HT-29 (cell line): ENCODE data around the gene ARHGEF19. TPM values are rescaled to one million over a fixed set of nuclear protein-coding genes. Genes with fewer than 3 reads are reported as not detected.
A peak's percentile ranks its signal among the peaks of the same experiment; 100 is the strongest.

Source experiments
- DNase-seq: peaks from one replicate; pipeline ENCODE4 v3.0.0-alpha.2; 2015; ENCODE audit warnings: low spot score
- small RNA-seq: library from RNA; depleted of rRNA; stranded (forward); fragments of <200 nt; gene quantifications from one replicate; pipeline ENCODE3, GENCODE V24; 2014
- total RNA-seq: library from RNA; depleted of rRNA; stranded (reverse); fragments of >200 nt; shearing (Covaris generic); gene quantifications from 2 replicates; pipeline ENCODE4 v1.2.3, GENCODE V29; 2014; rRNA removed

Gene ARHGEF19
- total RNA-seq, 1 experiment from 2014 or later, result 15.9 TPM

DNA sequence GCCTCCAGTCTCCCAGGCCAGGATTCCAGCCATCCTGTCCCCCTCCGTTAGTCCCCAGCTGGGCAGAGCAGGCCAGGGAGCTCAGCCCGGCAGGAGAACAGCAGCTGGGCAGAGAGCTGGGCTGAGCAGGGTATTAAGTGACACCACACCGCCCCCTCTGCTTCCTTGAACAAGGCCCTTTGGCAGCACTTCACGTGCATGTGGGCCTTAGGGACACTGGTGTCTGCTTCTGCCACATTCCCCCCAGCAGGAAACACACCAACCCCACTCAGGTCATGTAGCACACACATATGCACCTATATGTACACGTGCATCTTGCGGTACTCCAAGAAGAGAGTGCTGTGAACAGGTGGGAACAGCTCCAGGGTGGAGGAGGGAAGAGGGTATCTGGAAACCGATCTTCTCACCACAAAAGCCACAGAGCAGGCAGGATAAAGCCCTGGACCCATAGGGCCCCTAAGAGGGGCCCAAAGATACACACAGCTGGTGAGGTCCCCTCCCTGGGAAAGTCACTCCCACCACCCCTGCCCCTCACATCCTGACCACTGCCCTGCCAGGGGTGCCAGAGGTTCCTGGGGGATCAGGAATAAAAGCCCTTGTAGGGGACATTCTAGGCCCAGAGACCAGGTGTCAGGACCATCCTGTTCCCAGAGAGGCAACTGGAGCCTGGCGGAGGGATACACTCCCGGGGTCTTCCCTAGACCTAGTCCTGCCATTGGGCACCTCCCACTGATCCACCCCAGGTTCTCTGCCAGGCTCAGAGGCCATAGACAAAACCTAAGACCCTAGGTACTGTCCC lies 61.1 kb downstream of the ARHGEF19 start:
- DNase-seq, result peak; percentile 75

DNA sequence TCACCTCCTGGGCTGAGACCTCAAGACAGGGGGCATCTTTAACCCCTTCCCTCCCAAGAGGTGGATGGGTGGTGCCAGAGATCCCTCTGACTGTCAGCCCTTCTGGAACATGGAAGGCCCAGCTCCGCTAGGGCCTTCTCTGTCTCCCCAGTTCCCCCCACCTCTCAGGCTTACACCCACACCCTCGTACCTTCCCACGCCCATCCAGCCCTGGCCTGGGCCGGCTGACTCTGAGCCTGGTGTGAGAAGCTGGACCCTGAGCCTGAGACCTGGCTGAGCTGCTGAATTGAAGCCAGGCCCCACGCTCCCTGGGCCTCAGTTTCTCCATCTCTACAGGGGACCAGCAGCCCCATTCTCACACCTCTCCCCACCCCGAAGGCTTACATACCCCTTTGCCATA lies 61.9 kb downstream of the ARHGEF19 start:
- no peak for DNase-seq

DNA sequence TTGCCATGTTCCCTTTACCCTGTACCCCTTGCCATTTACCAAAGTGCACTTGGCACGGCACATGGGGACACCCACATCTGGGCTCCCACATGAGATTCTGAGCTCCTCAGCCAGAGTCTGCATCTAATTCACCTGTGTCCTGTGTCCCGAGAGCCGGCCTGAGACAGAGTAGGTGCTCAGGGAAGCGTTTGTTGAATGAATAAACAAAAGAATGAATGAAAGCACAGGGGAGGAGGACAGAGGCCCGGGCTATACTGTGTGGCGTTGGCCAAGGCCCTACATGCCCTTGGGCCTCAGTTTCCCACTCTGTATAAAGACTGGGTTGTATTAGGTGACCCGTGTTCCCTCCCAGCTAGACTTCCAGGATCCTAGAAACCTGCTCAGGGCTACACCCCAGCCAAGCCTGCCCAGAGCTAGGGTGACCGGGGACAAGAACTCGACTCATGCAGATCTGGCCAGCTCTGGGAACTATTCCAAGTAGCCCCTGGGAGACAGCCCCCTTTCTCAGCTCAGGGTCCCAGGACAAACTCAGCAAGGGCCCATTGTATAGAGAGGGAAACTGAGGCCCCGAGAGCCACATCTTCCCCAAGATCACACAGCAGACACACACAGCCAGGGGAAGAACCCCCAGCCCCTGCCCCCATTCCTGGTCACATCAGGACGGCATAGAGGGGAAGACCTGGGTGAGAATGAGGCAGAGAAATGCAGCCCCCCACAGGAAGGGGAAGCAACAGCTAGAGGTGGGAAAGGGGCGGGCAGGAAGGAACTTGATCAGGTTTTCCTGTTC lies 62.6 kb downstream of the ARHGEF19 start:
- no peak for DNase-seq

DNA sequence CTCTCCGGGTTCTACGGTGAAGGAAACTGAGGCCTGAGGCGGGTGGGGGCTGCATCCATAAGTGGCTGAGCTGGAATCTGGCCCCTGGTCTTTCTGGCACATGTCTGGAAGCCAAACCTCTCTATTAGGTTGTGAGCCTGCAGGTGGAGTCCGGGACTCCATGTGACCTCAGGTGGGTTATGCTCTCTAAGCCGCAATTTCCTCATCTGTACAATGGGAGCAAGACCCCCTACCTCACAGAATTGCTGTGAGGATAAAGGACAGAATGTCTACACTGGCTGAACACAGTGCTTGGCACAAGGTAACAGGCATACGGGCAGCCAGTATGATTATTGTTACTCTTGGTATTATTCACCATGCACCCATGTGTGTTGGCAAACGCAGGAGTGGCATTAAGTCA lies 63.3 kb downstream of the ARHGEF19 start:
- DNase-seq, result no peak

DNA sequence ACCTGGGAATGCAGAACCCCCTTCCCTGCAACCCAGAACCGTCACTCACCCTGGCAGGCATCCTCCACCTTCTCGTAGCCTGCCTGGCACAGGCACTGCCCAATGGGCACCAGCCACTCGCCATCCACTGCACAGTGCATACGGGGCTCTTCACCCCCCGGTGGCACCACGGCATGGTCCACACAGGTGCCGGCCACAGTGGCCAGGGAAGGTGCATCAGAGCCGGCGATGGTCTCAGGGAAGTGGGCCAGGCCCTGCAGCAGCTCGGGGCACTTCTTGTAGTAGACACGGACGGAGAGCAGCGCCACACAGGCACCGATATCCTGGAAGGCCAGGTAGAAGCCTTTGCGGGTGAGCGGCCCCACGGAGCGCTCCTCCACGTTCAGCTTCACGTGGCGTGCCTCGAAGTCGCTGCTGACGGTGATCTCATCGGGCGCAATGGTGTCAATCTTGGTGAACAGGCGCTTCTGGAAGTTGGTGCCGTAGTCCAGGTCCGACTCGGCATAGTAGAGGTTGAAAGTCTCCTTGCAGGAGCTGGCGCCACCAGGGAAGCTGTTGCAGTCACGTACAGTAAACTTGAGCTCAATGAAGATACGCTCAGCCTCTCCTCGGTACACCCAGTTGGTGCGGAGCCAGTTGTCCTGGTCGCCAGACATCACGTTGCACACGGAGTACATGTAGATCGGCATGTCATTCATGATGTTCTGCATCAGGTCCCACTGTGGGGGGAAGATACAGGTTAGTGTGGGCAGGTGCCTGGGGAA lies 63.9 kb downstream of the ARHGEF19 start:
- peak; percentile 48 for DNase-seq

Small RNAs within 50 kb of the gene (small RNA-seq; reads per million reads assigned to genes)
- gene MT1XP1, result not detected

Other genes starting within 250 kb of the ARHGEF19 start
- 44.1 and 45.5 TPM in 2 replicates for gene ZBTB17, start 236.6 kb downstream of the ARHGEF19 start, total RNA-seq
- not detected in 2 replicates for gene SRARP, start 208.4 kb downstream of the ARHGEF19 start, total RNA-seq
- gene HSPB7, start 194.6 kb downstream of the ARHGEF19 start, total RNA-seq, result not detected in 2 replicates
- gene CLCNKA, start 190.6 kb downstream of the ARHGEF19 start, total RNA-seq, result not detected in 2 replicates
- not detected in 2 replicates for gene CLCNKB, start 168.9 kb downstream of the ARHGEF19 start, total RNA-seq
- 0.34 and 0.43 TPM in 2 replicates for gene FAM131C, start 139.0 kb downstream of the ARHGEF19 start, total RNA-seq
- gene EPHA2, start 56.6 kb downstream of the ARHGEF19 start, total RNA-seq, result 302 and 331 TPM in 2 replicates
- 16.3 and 25.7 TPM in 2 replicates for gene CPLANE2, start 24.5 kb upstream of the ARHGEF19 start, total RNA-seq
- gene FBXO42, start 139.8 kb upstream of the ARHGEF19 start, total RNA-seq, result 10.8 and 16.3 TPM in 2 replicates
- 92.5 and 108 TPM in 2 replicates for gene SZRD1, start 154.6 kb upstream of the ARHGEF19 start, total RNA-seq
- not detected in 2 replicates for gene SPATA21, start 224.8 kb upstream of the ARHGEF19 start, total RNA-seq
- 55.0 and 72.1 TPM in 2 replicates for gene NECAP2, start 228.1 kb upstream of the ARHGEF19 start, total RNA-seq